OCI-LY1 (cell line): Measurements from ENCODE around the gene CSMD2.

Source experiments
- H2AFZ ChIP-seq: fragments of 200-600 bp; sonication (generic), shearing (Covaris generic); 2 replicates; pipeline ENCODE4 v1.6.0; 2014; ENCODE audit warnings: antibody characterized with exemption, mild to moderate bottlenecking, low read length
- H3F3A ChIP-seq: fragments of 200-600 bp; sonication (generic), shearing (Covaris generic); 2 replicates; pipeline ENCODE4 v1.6.0; 2014; ENCODE audit warnings: mild to moderate bottlenecking, antibody characterized with exemption, low read length, moderate library complexity; ENCODE audit not compliant: insufficient read depth
- H3K27ac ChIP-seq: fragments of 200-600 bp; sonication (generic); 2 replicates; pipeline ENCODE4 v1.5.1; 2014; ENCODE audit warnings: low read length, mixed run types, mild to moderate bottlenecking, low read depth; ENCODE audit not compliant: poor library complexity, severe bottlenecking
- H3K27me3 ChIP-seq: fragments of 200-600 bp; sonication (generic); 2 replicates; pipeline ENCODE4 v1.6.0; 2014; ENCODE audit warnings: antibody characterized with exemption, mild to moderate bottlenecking, low read length, moderate library complexity; ENCODE audit not compliant: insufficient read depth
- H3K36me3 ChIP-seq: fragments of 200-600 bp; sonication (generic); 2 replicates; pipeline ENCODE4 v1.6.1; 2014; ENCODE audit warnings: mild to moderate bottlenecking, antibody characterized with exemption, low read length, moderate library complexity, mixed read lengths; ENCODE audit not compliant: insufficient read depth
- H3K4me1 ChIP-seq: fragments of 200-600 bp; sonication (generic); 2 replicates; pipeline ENCODE4 v1.5.1; 2014; ENCODE audit warnings: mild to moderate bottlenecking, low read length, moderate library complexity; ENCODE audit not compliant: insufficient read depth, severe bottlenecking
- H3K4me2 ChIP-seq: fragments of 200-600 bp; sonication (generic), shearing (Covaris generic); 2 replicates; pipeline ENCODE4 v1.6.1; 2014; ENCODE audit warnings: low read length
- H3K4me3 ChIP-seq: fragments of 200-600 bp; sonication (generic); 2 replicates; pipeline ENCODE4 v1.5.1; 2014; ENCODE audit warnings: low read length, low read depth, mild to moderate bottlenecking, mixed read lengths; ENCODE audit not compliant: poor library complexity, severe bottlenecking
- H3K79me2 ChIP-seq: fragments of 200-600 bp; shearing (Covaris generic); 2 replicates; pipeline ENCODE4 v1.6.1; 2016; ENCODE audit warnings: mixed run types, low read length, mixed read lengths; ENCODE audit not compliant: insufficient read depth
- H3K9ac ChIP-seq: fragments of 200-600 bp; sonication (generic), shearing (Covaris generic); 2 replicates; pipeline ENCODE4 v1.6.1; 2014; ENCODE audit warnings: mild to moderate bottlenecking, low read length, mixed read lengths
- H3K9me2 ChIP-seq: fragments of 200-600 bp; sonication (generic), shearing (Covaris generic); 2 replicates; pipeline ENCODE4 v1.6.1; 2014; ENCODE audit warnings: low read depth, mild to moderate bottlenecking, low read length, mixed read lengths
- H3K9me3 ChIP-seq: fragments of 200-600 bp; shearing (Covaris generic); 2 replicates; pipeline ENCODE4 v1.6.1; 2014; ENCODE audit warnings: low read length, mixed read lengths
- H4K20me1 ChIP-seq: fragments of 200-600 bp; sonication (generic), shearing (Covaris generic); 2 replicates; pipeline ENCODE4 v1.6.0; 2016; ENCODE audit warnings: mild to moderate bottlenecking, low read length; ENCODE audit not compliant: insufficient read depth
- EZH2 ChIP-seq: fragments of 200-600 bp; sonication (generic), shearing (Covaris generic); IDR thresholded peaks from 2 replicates; pipeline ENCODE4 v1.8.0; 2017; ENCODE audit warnings: borderline replicate concordance, mixed run types, mild to moderate bottlenecking, antibody characterized with exemption, low read length, moderate library complexity, mixed read lengths
- TF ChIP-seq, protein P1 (sequence below): fragments of 200-600 bp; sonication (generic), shearing (Covaris generic); IDR thresholded peaks from 2 replicates; pipeline ENCODE4 v1.5.1; 2017; ENCODE audit warnings: mild to moderate bottlenecking, antibody characterized with exemption, low read length, moderate library complexity, mixed read lengths

The CSMD2 gene

GRCh38 chr1:33610391-33610790 lies 554.6 kb downstream of the CSMD2 start:
- Histone ChIP-seq H3K36me3 (no peaks in the 10 kb centered on the region), H4K20me1 (no peaks in the 10 kb centered on the region), H3K9me2 (no peaks in the 10 kb centered on the region), H3K9me3 (no peaks in the 10 kb centered on the region), H3K27me3 (0 out of 2 replicates have a peak, but pooled peaks cover 4% of the 10 kb centered on the region), H3K27ac (no peak overlapping the region), H3K4me3 (no peak overlapping the region), H3K4me2 (no peak overlapping the region), H3F3A (no peaks in the 10 kb centered on the region), H2AFZ (no peak overlapping the region), H3K9ac (no peak overlapping the region), H3K4me1 (no peaks in the 10 kb centered on the region), H3K79me2 (no peaks in the 10 kb centered on the region)
- TF ChIP-seq, protein P1, sequence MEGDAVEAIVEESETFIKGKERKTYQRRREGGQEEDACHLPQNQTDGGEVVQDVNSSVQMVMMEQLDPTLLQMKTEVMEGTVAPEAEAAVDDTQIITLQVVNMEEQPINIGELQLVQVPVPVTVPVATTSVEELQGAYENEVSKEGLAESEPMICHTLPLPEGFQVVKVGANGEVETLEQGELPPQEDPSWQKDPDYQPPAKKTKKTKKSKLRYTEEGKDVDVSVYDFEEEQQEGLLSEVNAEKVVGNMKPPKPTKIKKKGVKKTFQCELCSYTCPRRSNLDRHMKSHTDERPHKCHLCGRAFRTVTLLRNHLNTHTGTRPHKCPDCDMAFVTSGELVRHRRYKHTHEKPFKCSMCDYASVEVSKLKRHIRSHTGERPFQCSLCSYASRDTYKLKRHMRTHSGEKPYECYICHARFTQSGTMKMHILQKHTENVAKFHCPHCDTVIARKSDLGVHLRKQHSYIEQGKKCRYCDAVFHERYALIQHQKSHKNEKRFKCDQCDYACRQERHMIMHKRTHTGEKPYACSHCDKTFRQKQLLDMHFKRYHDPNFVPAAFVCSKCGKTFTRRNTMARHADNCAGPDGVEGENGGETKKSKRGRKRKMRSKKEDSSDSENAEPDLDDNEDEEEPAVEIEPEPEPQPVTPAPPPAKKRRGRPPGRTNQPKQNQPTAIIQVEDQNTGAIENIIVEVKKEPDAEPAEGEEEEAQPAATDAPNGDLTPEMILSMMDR: no peak
- TF ChIP-seq EZH2: no peak

GRCh38 chr1:33609739-33610138 lies 555.3 kb downstream of the CSMD2 start:
- Histone ChIP-seq H3K27me3 (no peaks in the 10 kb centered on the region), H3K27ac (no peak overlapping the region), H3K4me3 (no peak overlapping the region), H3K79me2 (no peaks in the 10 kb centered on the region), H3K4me2 (no peak overlapping the region), H3K9ac (no peak overlapping the region), H3F3A (no peaks in the 10 kb centered on the region), H3K4me1 (no peaks in the 10 kb centered on the region), H4K20me1 (no peaks in the 10 kb centered on the region), H2AFZ (no peak overlapping the region), H3K9me2 (no peaks in the 10 kb centered on the region), H3K9me3 (no peaks in the 10 kb centered on the region), H3K36me3 (no peaks in the 10 kb centered on the region)
- TF ChIP-seq, protein P1: no peak
- TF ChIP-seq EZH2: no peak

DNA sequence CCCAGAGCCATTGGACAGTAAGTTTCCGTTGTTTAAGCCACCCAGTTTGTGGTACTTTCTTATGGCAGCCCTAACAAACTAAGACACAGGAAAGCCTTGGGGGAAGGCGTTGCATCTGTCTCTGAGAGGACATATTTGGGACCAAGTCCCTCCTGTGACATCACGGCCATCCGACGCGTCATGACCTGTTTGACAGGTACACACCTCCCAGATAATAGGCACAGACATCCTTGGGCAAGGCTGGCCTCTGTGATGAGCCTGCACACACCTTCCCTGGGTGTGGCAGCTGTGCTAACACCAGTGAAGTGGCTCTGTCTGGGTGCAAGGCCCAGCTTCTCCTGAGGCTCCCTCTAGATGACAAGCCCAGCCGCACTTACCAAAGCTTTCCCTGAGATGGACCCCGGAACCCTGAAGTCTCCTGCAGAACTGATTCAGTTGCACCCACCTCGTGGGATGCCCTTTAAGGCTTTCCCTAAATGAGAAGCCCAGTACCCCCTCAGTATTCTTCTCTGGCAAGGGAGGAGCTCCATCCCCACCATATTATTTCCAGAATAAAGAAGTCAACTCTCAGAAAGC lies 556.1 kb downstream of the CSMD2 start:
- H3K27me3 ChIP-seq: no peaks in the 10 kb centered on the region
- H3K9me3 ChIP-seq: no peaks in the 10 kb centered on the region
- TF ChIP-seq, protein P1: no peak
- TF ChIP-seq EZH2: no peak
- H3K4me2 ChIP-seq: no peak overlapping the region
- no peak overlapping the region for H3K27ac ChIP-seq
- no peaks in the 10 kb centered on the region for H3K4me1 ChIP-seq
- no peaks in the 10 kb centered on the region for H3K36me3 ChIP-seq
- H3K9me2 ChIP-seq: no peaks in the 10 kb centered on the region
- H4K20me1 ChIP-seq: no peaks in the 10 kb centered on the region
- H3K4me3 ChIP-seq: no peak overlapping the region
- no peak overlapping the region for H3K9ac ChIP-seq
- no peaks in the 10 kb centered on the region for H3F3A ChIP-seq
- H3K79me2 ChIP-seq: no peaks in the 10 kb centered on the region
- no peak overlapping the region for H2AFZ ChIP-seq
